CD4-positive, alpha-beta T cell treated with Interleukin-15 for 4 hours (primary cell): ENCODE data around the gene RBM4B.
"Not testable (repeated sequence)": the region's sequence is repeated elsewhere in the genome, so short reads cannot be mapped to it uniquely, and the experiment has no call there.

Experiments
- DNase-seq: peaks from one replicate; pipeline ENCODE4 v3.0.0-alpha.2; 2020; ENCODE audit warnings: low spot score

The RBM4B gene

GRCh38 chr11:66677599-66678375 lies at the start of gene RBM4B:
Gene RBM4B, minus strand, starts transcription at chr11:66677887. Its CDS starts 808 bp downstream, at chr11:66677079.
- DNase-seq = peak; percentile 95

GRCh38 chr11:66725647-66726046 lies 48.0 kb upstream of the RBM4B start:
- DNase-seq = no peak

- no peak for DNase-seq
Measured at GRCh38 chr11:66725114-66725513, 47.4 kb upstream of the RBM4B start.

GRCh38 chr11:66724167-66724566 lies 46.5 kb upstream of the RBM4B start:
- not testable (repeated sequence) for DNase-seq

- DNase-seq = no peak
Measured at GRCh38 chr11:66723693-66724092, 46.0 kb upstream of the RBM4B start.

GRCh38 chr11:66722745-66723651 lies 45.3 kb upstream of the RBM4B start:
- DNase-seq = no peak

GRCh38 chr11:66721939-66722338 lies 44.3 kb upstream of the RBM4B start:
- DNase-seq = no peak

- DNase-seq = no peak
Measured at GRCh38 chr11:66720899-66721470, 43.3 kb upstream of the RBM4B start.

- peak; percentile 13 for DNase-seq
Measured at GRCh38 chr11:66720223-66720898, 42.7 kb upstream of the RBM4B start.

GRCh38 chr11:66719111-66719872 lies 41.6 kb upstream of the RBM4B start:
- DNase-seq = no peak

- no peak for DNase-seq
Measured at GRCh38 chr11:66718320-66718971, 40.8 kb upstream of the RBM4B start.

GRCh38 chr11:66717925-66718319 lies 40.2 kb upstream of the RBM4B start:
- DNase-seq = no peak

GRCh38 chr11:66716996-66717395 lies 39.3 kb upstream of the RBM4B start:
- no peak for DNase-seq

GRCh38 chr11:66715346-66716085 lies 37.8 kb upstream of the RBM4B start:
- no peak for DNase-seq

- no peak for DNase-seq
Measured at GRCh38 chr11:66713746-66714480, 36.2 kb upstream of the RBM4B start.

- no peak for DNase-seq
Measured at GRCh38 chr11:66710384-66710930, 32.8 kb upstream of the RBM4B start.

- no peak for DNase-seq
Measured at GRCh38 chr11:66708701-66709100, 31.0 kb upstream of the RBM4B start.

- DNase-seq = no peak
Measured at GRCh38 chr11:66708094-66708493, 30.4 kb upstream of the RBM4B start.

- no peak for DNase-seq
Measured at GRCh38 chr11:66707486-66707885, 29.8 kb upstream of the RBM4B start.
